ENCODE measurements around the gene TBC1D5. TPM values are rescaled to one million over a fixed set of nuclear protein-coding genes. Genes with fewer than 3 reads are reported as not detected.

Gene TBC1D5
- total and polyA plus RNA-seq, 2 of the 8 experiments (the other 6 are each of a cell fraction or from before 2014, with no cell fraction given), result 11.0 to 22.9 TPM

DNA sequence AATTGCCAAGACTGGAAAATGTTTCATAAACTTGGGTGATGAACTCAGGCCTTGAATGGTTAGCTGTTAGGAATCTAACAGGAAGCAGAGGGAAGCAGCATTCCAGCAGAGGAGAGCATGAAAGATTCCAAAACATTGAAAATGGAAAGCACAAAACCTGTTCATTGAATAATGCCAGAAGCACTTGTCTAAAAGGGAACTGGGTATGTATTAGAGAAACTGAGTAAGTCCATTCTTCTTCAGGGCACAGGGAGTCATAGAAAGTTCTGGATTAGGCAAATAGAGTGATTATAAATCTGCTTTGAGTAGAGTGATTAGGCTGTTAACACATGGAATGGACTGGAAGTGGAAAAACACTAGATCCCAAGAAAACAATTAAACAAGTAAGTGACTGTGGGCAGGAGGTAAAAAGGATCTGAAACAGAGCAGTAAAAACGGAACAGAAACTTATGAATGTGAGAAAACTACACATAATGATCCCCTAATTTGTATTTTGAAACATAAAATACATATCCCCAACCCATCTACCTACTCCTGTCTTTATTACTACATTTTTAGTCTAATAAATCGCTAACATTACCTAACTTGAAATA is 343.4 kb downstream of the TBC1D5 start:
- ChIA-PET POLR2A (ENCODE audit: partially characterized antibody) (no interaction called here), CTCF (ENCODE audit: partially characterized antibody) (interaction anchor here (0.8 to 1.9 kb wide), 7 partner anchors 11 to 459 kb away, joined by 3 to 6 read pairs (median 3); no protein-coding TSS in a partner anchor)
- H3K4ac ChIP-seq (replicated peaks; ENCODE audit: insufficient read length, low read depth, low read length), result no peak overlapping the region
- no peaks in the 10 kb centered on the region for H4K20me1 ChIP-seq (replicated peaks in 1 of 2; ENCODE audit: control insufficient read depth in 1 of 2, insufficient read depth in 2 of 2, low read length in 2 of 2)
- H3K56ac ChIP-seq (replicated peaks; ENCODE audit: insufficient read length, low read depth, low read length), result no peak overlapping the region
- H3K4me3 ChIP-seq (ENCODE audit: extremely low read depth in 1 of 4, insufficient read depth in 2 of 4, low read depth in 3 of 4, low read length in 4 of 4), result no peak overlapping the region
- H3K14ac ChIP-seq (ENCODE audit: insufficient read length), result no peak overlapping the region
- H3K4me2 ChIP-seq (ENCODE audit: insufficient read depth in 1 of 2, low read depth in 2 of 2, low read length in 2 of 2), result no peak overlapping the region
- no peak overlapping the region for H4K5ac ChIP-seq (ENCODE audit: insufficient read length, low read depth, low read length)
- H2BK15ac ChIP-seq (ENCODE audit: low read length), result no peak overlapping the region
- H2BK20ac ChIP-seq (ENCODE audit: low read length), result no peak overlapping the region
- H2BK120ac ChIP-seq (replicated peaks; ENCODE audit: low read depth, low read length), result no peak overlapping the region
- TF ChIP-seq JUND (IDR thresholded peaks at IDR 0.05; ENCODE audit: low read length) (no peak), YY1 (IDR thresholded peaks at IDR 0.05; ENCODE audit: low read depth, low read length) (no peak), SP2 (IDR thresholded peaks at IDR 0.05; ENCODE audit: low read length) (no peak), KDM4A (IDR thresholded peaks at IDR 0.05; ENCODE audit: low read depth, low read length, severe bottlenecking) (no peak), TAF7 (optimal IDR thresholded peaks at IDR 0.05; ENCODE audit: borderline replicate concordance, low read depth, low read length) (no peak), SIRT6 (IDR thresholded peaks at IDR 0.05; ENCODE audit: low read length) (no peak), TCF12 (IDR thresholded peaks at IDR 0.05; ENCODE audit: low read depth, low read length) (no peak)
- TF ChIP-seq, protein P1, sequence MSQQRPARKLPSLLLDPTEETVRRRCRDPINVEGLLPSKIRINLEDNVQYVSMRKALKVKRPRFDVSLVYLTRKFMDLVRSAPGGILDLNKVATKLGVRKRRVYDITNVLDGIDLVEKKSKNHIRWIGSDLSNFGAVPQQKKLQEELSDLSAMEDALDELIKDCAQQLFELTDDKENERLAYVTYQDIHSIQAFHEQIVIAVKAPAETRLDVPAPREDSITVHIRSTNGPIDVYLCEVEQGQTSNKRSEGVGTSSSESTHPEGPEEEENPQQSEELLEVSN (IDR thresholded peaks at IDR 0.05), result no peak
- no peaks in the 10 kb centered on the region for H3K23me2 ChIP-seq (ENCODE audit: low read depth, low read length)
- no peak overlapping the region for H3K9ac ChIP-seq (replicated peaks in 1 of 4; ENCODE audit: extremely low read depth in 1 of 4, low read depth in 3 of 4, low read length in 3 of 4)
- no peak overlapping the region for H3K27ac ChIP-seq (ENCODE audit: low read depth, low read length)
- 89% methylated on average over 2 of the region's 2 CpGs; no CpG with 5 or more reads in 1 of the 2 experiments for WGBS, 2 experiments (ENCODE audit: extremely low coverage in 1 of 2, insufficient coverage in 1 of 2, insufficient read length in 1 of 2, insufficient replicate concordance in 2 of 2, low coverage in 1 of 2, low lambda C conversion rate in 2 of 2, missing lambda C conversion rate in 1 of 2)
- H3K23ac ChIP-seq (ENCODE audit: insufficient read length), result no peak overlapping the region
- H3K36me3 ChIP-seq (ENCODE audit: control insufficient read depth in 2 of 4, insufficient read depth in 4 of 4, low read length in 3 of 4), result no peaks in the 10 kb centered on the region; a peak in 1 of 8 replicates
- no peaks in the 10 kb centered on the region for H3K79me2 ChIP-seq (ENCODE audit: control insufficient read depth in 1 of 2, insufficient read depth in 2 of 2, low read length in 2 of 2)
- H2AFZ ChIP-seq (ENCODE audit: low read length), result no peak overlapping the region
- no peaks in the 10 kb centered on the region for H3K27me3 ChIP-seq (replicated peaks in 1 of 4; ENCODE audit: control insufficient read depth in 3 of 4, extremely low read depth in 1 of 4, insufficient read depth in 3 of 4, low read length in 3 of 4)
- DNase-seq (ENCODE audit: low read depth in 1 of 2, low spot score in 2 of 2) (no peak), FAIRE-seq (no peak)
- no peaks in the 10 kb centered on the region for H3K4me1 ChIP-seq (replicated peaks in 1 of 4; ENCODE audit: control insufficient read depth in 3 of 4, insufficient read depth in 4 of 4, low read length in 3 of 4)
- H2BK5ac ChIP-seq (ENCODE audit: low read depth, low read length), result no peak overlapping the region
- no peak overlapping the region for H2AK5ac ChIP-seq (ENCODE audit: low read depth, low read length)
- no peak overlapping the region for H4K91ac ChIP-seq (replicated peaks; ENCODE audit: insufficient read length, low read length)
- no peaks in the 10 kb centered on the region for H3K9me3 ChIP-seq (ENCODE audit: insufficient read depth in 2 of 2, low read depth in 1 of 2, low read length in 1 of 2)
- no peak overlapping the region for H2BK12ac ChIP-seq (ENCODE audit: low read depth, low read length)
- no peaks in the 10 kb centered on the region for H3K79me1 ChIP-seq (ENCODE audit: low read depth, low read length)
- no peak overlapping the region for H4K8ac ChIP-seq (ENCODE audit: extremely low read depth, insufficient read depth, low read length)
- H3K18ac ChIP-seq (ENCODE audit: extremely low read depth, low read length), result no peak overlapping the region
